HG02981 (cell line): ENCODE results near the gene UBA3.
A peak's percentile ranks its signal among the peaks of the same experiment; 100 is the strongest.

Experiments used
- ATAC-seq: cut with Tn5 transposase; IDR thresholded peaks from one replicate; pipeline ENCODE4 v1.9.1; 2021; ENCODE audit warnings: mild to moderate bottlenecking, moderate library complexity; ENCODE audit not compliant: unreplicated experiment

UBA3 gene

DNA sequence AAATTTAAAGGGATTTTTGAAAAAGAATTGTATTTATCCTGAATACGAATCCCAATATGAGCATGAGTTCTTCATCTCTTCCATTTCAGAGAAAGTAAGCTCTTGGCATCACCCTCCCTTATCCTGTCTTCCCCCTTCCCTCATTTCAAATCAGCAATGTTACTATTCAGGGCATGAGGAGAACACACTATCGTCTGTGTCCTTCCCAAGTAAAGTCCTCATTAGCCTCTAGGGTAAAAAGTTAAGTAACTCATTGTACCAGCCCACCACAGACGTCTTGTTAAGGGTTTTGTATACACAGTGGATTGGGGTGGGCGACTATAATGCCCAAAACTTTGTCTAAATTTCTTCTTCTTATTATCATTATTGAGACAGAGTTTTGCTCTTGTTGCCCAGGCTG, 19.4 kb upstream of the UBA3 start:
- ATAC-seq: no peak

DNA sequence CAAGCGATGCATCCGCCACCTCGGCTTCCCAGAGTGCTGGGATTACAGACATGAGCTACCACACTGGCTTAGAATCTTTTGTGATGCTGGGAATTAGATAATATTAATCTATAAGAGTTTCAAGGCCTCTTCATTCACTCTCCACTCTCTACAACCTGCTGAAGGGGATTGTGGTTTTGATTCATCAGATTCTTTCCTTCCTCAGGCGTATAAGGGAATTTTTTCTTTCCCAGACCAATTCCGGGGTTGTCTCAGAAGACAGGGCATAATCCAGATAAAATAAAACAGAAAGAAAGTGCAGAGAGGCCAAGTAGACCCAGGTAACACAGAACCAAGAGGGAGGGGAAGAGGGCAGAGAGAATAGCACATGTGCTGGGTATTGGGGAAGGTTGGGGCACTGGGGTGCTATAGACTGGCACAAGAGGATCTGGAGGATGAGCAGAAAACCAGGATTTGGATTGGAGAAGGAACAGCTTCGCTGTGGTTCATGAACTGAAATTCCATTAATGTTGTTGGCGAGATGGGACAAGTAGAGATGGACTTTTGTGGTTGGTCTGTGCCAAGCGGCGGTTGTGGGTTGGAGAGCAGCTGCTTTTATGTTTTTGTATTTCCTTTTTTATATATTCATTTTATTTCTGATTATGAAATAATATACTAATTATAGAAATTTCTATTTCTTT, 17.4 kb upstream of the UBA3 start:
- no peak for ATAC-seq

DNA sequence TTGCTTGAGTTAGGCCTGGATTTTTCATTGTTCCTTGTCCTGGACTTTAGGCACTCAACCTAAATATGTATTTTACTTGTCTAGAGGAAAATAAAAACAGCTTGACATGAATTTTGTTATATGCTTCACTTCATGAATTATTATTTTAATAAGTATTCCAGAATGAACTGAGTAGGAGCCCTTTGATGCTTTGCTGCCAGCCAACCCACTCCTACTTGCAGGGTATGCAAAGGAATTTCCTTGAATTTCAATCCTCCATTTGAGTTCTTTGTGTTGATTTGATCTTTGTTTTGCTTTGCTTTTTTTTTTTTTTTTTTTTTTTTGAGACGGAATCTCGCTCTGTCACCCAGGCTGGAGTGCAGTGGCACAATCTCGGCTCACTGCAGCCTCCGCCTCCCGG, 16.1 kb upstream of the UBA3 start:
- no peak for ATAC-seq

DNA sequence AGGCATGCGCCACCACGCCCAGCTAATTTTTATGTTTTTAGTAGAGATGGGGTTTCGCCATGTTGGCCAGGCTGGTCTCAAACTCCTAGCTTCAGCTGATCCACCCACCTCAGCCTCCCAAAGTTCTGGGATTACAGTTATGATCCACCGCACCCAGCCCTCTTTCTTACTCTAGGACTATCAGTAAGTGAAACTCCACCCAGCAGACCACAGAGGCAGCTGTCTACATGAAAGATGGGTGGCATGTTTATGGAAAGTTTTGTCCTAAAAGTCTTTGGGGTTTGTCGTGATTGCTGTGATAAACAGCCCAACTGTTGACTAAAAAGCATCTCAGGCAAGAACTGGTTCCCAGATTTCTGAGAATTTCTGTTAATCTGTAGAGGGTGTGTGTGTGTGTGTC, 15.5 kb upstream of the UBA3 start:
- no peak for ATAC-seq

DNA sequence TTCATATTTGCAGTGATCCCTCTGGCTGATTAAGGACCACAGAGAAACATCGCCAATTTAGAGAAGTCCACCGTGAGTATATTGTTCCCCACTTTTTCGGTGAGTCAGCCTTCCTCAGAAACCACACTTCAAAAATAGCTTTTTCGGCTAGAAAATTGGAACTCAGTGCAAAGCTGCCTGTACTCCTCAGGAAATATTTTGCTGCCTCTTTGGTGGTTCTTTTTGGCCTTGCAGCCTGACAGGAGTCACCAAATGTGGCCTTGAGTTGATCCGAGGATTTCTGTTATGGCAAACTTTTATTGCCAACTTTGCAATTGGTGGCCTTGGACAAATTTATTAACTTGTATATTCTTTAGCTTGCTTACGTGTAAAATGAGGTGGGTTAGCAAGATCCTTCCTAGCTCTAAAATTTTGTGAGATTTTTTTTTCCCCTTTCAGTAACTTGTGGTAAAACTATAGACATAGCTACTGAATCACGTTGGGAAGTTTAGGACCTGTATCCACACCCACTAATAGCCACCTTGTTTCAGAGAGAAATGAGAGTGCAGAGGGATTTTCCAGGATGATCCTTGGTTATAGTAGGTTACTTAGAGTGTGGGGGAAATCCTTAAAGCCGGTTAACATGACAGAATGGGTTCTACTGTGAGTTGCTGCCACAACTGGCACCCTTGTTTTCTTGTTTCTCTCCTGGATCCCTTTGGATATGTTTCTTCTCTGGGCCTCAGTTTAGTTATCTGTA, 14.5 kb upstream of the UBA3 start:
- ATAC-seq: no peak

DNA sequence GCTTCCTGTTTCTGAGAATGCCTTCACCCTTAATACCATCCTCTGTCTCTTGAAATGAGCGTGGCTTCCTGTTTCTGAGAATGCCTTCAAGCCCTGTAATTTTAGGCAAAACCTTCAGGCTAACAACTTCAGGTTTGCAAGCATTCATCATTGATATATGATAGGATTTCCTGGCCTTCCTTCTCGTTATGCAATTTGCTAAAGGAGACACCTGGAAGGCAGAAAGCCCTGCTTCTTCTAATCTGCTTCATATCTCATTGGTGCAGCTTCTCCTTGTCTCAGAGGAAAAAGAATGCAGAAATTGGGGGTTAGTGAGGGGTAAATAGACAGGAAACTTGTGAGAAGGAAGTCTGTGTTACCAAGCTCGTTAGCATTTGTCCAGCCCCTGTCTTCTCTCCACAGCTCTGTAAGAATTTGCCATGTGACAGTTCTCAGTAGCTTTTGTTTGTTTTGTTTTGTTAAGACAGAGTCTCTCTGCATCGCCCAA, 11.9 kb upstream of the UBA3 start:
- peak; percentile 76 for ATAC-seq

DNA sequence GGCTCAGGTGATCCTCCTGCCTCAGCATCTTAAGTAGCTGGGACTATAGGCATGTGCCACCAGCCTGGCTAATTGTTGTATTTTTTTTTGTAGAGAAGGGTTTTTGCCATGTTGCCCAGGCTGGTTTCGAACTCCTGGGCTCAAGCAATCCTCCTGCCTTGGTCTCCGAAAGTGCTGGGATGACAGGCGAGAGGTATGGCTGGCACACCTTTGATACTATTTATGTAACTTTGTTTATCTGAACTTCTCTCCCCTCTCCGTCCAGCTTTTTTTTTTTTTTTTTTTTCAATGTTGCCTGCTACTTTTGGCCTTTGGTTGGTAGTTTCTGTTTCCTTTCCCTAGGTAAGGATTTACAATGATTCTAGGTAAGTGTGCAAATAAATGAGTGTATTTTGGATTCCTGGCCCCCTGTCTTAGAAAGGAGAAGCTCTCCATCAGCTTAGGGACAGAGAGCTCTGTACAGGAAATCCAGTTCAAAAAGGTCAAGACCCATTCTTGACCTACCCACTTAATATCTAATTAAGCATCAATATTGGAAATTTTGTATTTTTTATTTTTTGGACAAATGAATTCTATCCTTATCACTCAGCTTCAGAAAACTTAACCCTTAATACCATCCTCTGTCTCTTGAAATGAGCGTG, 11.3 kb upstream of the UBA3 start:
- no peak for ATAC-seq

DNA sequence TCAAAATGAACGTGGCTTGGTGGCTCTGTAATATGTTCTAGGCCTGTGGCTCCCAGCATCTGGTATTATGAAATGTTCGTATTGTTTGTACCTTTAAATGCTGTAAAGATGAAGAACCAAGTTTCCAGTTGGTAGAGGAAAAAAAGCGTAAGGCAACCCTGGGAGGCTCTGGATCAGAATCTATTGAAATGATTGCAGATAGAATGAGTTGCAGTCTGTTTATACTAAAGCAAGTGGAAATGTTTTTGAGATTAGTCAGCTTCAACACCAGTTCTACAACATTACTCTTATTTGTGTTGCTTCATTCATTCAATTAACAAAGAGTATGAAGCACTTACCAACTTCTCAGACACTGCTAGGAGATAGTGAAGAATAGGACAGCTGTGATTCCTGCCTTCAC, 9.9 kb upstream of the UBA3 start:
- ATAC-seq: no peak

DNA sequence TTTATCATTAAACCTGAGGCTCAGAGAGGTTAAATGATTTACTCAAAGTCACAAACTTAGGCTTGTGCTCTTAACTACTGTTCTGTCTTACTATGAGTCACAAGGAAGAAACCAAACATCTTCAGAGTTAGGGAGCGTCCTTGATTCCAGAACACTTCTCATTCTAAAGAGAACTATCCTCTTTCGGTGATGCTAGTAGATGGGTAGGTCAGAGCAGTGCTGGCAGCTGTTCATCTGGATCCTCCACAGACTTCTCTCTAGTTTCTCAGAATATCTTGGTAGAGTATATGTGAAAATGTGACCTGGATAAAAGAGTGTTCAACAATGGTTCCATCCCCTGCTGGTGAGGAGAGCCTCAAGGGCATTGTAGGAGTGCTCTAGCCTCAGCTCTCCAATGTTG, 7.9 kb upstream of the UBA3 start:
- peak; percentile 27 for ATAC-seq

DNA sequence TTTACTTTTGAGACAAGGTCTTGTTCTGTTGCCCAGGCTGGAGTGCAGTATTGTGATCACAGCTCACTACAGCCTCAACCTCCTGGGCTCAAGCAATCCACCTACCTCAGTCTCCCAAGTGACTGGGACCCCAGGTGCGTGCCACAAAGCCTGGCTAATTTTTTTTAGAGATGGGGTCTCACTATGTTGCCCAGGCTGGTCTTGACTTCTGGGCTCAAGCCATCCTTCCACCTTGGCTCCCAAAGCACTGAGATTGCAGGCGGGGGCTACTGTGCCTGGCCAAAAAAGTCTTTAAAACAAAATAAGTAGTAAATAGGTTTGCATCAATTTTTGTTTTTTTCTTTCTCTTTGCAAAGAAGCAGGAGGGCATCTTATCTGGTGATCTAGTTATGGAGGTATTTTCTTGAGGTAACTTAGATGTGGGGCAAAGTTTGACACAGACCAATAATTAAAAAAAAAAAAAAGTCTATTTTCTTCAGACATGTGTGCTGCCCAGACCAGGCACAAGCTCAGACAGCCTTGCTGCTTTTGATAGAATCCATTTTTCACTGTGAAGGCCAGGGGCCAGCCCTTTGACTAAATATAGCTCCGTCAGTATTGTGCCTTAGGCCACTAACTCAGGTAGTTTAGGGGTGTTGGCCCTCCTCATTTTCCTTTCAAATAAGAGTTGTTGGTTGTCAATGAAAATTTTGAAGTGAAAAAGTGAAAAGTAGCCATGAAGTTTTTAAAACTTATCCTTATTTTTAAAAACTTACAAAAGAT, 7.0 kb upstream of the UBA3 start:
- ATAC-seq: no peak

DNA sequence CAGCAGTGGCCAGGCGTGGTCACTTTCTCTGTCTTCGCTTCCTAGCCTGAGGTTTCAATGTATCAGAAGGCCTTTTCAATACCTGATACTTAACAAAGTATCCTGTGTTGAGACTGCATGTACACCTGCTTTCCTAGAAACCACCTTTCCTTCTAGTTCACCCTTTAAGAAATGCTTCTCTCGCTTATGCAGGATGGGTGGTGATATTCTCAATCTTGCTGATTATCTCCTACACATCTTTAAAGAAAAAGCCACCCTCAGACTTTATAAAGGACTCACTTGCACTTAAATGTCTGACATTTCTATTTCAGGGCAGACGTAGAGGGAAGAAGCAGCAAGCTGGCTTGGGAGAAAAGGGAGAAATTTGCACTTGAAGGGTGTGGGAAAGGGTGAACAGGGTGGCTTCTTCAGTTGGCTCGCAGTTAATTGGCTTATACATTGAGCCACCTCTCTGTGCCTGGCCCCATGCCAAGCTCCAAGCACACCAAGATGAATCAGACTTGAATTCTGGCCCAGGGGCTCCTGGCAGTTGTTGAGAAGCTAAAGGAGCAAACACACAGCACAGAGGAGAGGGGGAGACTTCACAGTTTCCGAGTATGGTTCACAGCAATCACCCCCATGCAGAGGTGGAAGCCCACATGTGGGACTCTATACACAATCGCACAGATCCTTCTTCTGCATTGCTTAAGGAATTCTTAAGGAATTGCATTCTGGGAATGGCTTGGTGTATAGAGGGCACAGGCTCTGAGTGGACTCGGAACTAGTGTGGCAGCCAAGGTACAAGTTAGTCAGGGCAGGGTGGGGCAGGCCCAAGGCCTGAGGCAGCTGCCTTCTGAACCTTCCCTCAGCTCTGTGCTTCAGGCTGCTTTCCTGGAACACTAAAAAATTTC, 5.9 kb upstream of the UBA3 start:
- no peak for ATAC-seq

DNA sequence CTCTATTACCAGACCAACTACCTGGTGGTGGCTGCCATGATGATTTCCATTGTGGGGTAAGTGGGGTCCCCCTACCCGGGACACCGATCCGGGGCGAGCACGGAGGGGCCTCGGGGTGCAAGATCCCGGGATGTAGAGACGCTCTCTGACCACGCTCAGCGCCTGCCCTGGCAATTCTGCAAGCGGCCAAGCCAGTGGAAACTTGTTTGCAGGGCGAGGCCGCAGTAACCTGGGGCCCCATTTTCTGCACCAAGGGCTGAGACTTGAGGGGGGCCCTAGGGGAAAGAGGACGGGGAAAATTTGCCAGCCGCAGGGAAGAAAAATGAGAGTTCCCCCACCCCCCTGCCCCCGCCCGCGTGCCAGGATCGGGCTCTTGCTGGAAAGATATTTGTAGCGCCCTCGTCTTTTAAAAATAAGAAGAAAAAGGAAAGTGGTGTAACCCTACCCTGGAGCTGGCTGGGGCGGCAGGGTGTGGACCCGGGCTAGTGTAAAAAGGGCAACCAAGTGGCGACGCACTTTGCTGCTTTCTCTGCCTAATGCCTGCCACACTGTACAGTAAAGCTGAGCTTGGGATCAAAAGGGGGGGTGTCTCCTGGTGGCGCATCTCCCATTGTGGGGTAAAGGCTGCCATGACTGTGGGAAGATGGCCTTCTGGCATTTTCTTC, 5.1 kb upstream of the UBA3 start:
- ATAC-seq: no peak

DNA sequence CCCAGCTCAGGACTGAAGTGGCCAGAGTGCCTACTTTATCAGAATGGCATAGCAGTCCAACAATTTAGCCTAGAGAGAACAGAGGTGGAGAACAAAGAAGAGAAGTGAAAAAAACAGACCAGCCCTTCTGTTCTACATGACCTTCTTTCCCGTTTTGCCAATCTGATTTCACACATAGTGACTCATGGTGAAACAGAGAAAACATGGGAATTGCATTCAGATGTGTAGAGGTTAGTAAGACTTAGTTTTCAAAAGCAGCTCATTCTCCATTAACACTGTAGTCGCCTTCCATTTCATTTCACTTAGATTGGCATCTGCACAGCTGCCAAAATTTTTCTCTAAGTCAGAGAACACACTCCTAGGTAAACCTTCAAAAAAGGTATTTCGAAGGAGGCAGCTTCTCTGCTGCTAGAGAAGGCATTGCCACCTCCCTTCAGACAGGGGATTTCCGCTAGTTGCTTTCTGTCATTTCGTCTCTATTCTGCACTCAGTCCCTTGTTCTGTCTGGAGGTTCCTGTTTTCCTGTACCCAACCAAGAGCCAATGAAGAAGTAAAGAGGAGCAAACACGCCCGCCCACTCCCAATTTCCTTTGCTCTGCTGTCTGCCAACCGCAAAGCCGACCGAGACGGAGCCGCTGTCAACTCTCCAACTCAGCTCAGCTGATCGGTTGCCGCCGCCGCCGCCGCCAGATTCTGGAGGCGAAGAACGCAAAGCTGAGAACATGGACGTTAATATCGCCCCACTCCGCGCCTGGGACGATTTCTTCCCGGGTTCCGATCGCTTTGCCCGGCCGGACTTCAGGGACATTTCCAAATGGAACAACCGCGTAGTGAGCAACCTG, 4.4 kb upstream of the UBA3 start, which contains the start of gene ARL6IP5:
ARL6IP5 (plus strand) TSS at position 612 of the 842 bp plus-strand sequence; CDS start at position 723, 111 bp downstream.
- peak; percentile 51 for ATAC-seq

DNA sequence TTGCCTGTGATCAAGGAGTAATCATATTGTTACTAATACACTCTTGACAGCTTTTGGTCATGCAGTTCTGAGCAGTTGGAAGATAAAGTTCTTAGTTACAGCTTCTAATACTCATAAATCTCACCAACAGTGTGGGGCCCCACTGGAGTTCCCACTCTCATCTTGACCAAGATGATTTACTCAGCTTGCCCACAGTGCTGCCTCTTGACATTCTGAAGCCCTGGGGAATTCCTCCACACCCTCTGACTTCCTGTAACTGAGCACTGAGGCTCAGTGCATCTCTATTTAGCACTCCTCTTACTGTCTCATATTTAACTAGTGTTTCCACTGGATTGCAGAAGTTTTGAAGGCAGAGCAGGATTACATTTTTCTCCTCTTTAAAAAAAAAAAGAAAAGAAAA, 2.6 kb upstream of the UBA3 start:
- peak; percentile 51 for ATAC-seq

DNA sequence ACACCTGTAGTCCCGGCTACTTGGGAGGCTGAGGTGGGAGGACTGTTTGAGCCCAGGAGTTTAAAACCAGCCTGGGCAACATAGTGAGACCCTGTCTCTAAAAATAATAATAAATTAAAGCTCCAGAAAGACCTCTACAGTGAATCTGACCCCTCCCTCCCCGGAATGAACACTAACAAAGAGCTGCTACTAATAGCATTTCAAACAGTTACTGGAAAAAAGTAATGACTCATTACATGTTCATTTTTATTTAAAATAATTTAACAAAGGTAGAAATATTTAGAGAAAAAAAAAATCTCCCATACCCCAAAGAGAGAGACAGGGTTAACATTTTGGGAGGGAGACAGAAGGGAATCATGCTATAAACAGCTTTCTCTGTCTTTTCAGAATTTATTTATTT, 2.2 kb upstream of the UBA3 start:
- no peak for ATAC-seq

DNA sequence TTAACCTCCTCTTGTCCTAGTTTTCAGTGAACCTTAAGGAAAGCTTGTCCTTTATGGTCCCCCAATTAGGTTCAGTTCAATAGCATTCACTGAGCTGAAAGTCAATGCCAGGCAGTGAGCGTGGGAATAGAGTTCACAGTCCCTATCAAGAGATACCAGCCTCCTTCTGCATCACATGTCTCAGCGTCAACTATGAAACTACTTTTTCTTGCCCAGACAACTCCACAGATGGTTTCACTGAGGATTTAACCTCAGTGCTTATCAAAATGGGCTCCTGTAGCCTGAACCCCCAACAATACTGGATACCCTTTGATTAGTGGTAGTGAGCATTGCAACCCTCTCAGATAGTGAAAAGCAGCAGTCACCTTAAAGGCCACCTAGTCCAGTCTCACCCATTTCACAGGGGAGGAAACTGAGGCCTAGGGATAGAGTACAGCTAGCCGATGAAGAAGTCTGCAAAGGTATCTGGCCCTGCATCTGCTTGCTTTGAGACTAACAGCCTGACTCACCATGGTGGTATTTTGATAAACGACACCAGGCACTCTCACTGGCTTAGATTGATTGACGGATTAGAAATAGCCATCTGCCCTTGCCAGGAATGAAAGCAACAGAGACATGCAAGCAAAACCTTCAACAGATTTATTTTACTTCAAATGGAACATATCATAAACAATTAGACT, 1.6 kb upstream of the UBA3 start:
- no peak for ATAC-seq

DNA sequence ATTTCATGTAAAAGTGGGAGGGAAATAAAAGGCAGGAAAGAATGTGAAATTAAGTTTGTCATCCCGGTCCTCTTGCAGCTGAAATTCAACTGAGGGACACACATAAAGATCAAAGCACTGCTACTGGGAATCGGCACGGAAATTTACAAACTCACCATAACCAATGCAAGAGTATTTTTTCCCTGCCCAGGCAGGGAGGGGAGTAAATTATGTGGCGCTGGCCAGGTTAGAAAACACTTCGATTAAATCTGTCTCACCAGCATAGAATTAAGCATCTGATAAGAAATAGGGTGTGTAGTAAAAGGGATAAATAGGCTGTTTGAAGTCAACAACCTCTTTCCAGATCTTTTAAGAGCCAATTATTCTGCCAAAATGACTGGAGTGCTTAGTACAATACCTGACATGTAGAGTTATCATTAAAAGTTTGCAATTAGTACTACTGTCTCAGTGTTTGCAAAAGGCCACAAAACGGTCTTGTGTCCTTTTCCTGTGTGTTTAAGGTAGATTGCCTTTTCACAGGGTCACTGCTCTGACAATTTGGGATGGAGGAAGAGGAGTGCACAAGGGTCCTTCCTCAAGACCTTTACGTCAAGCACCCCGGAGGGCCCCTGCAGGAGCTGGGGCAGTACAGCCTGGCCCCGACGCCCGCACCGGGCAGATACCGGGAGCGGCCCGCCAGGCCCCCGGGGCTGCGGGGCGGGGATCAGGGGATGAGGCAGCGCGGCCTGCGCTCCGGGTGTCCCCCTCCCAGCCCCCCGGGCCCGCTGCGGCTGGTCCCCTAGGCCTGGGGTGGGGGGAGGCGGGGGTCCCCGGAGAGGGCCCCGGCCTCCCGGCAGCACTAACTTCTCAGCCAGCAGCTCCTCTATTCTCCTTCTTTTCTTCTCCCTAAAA, 651 bp downstream of the UBA3 start:
- peak; percentile 8 for ATAC-seq
